SK-N-SH (cell line): Measurements from ENCODE around the gene FOCAD. TPM values are rescaled to one million over a fixed set of nuclear protein-coding genes. Genes with fewer than 3 reads are reported as not detected.

ENCODE experiments used
- CTCF ChIA-PET: fragments of 300-600, 350-600 bp; formaldehyde crosslinking; extraction: SDS; loops from one replicate; lab custom pipeline; 2021; lab: Yijun Ruan, JAX
- POLR2A ChIA-PET: fragments of 350-600 bp; sonication (Branson Sonifier 250); formaldehyde crosslinking; extraction: SDS; loops from one replicate; lab custom pipeline; 2020; ENCODE audit warnings: antibody characterized with exemption, inconsistent platforms; lab: Yijun Ruan, JAX
- DNase-seq: peaks from one replicate; pipeline ENCODE4 v3.0.0; 2012
- H2AFZ ChIP-seq: fragments of 200-600 bp; sonication (generic); 2 replicates; pipeline ENCODE4 v1.8.1; 2016; ENCODE audit warnings: antibody characterized with exemption, mild to moderate bottlenecking, low read depth
- H3F3A ChIP-seq: fragments of 200-600 bp; sonication (generic); replicated peaks from 2 replicates; pipeline ENCODE3; 2016; ENCODE audit warnings: antibody characterized with exemption, mild to moderate bottlenecking; ENCODE audit not compliant: insufficient read depth
- H3K27ac ChIP-seq, 2 experiments: fragments of 200-500 bp in 1 of 2; fragments of 200-600 bp in 1 of 2; sonication (Bioruptor generic) in 1 of 2; sonication (generic), shearing (Covaris generic) in 1 of 2; 2 replicates each; pipeline versions ENCODE4 v1.5.1 to v1.6.1; 2014 to 2016; ENCODE audit warnings: low read depth in 2 of 2, inconsistent platforms in 1 of 2, low read length in 1 of 2, mild to moderate bottlenecking in 1 of 2, mixed read lengths in 1 of 2
- H3K27me3 ChIP-seq: fragments of 200-600 bp; sonication (generic), shearing (Covaris generic); 2 replicates; pipeline ENCODE4 v1.6.1; 2016; ENCODE audit warnings: mixed run types; ENCODE audit not compliant: insufficient read depth
- H3K36me3 ChIP-seq, 2 experiments: fragments of 200-500 bp in 1 of 2; fragments of 200-600 bp in 1 of 2; sonication (Bioruptor generic) in 1 of 2; sonication (generic) in 1 of 2; replicated peaks in 1 of 2; 2 replicates each; pipeline versions ENCODE3 to v1.5.1; 2014 to 2016; ENCODE audit warnings: low read length in 1 of 2, mild to moderate bottlenecking in 1 of 2; ENCODE audit not compliant: insufficient read depth in 2 of 2, control insufficient read depth in 1 of 2
- H3K4me1 ChIP-seq, 2 experiments: fragments of 200-500 bp in 1 of 2; fragments of 200-600 bp in 1 of 2; sonication (Bioruptor generic) in 1 of 2; sonication (generic), shearing (Covaris generic) in 1 of 2; 2 replicates each; pipeline versions ENCODE4 v1.5.1 to v1.6.1; 2014 to 2016; ENCODE audit warnings: low read depth in 1 of 2, low read length in 1 of 2, mixed run types in 1 of 2; ENCODE audit not compliant: insufficient read depth in 2 of 2, control insufficient read depth in 1 of 2
- H3K4me2 ChIP-seq: fragments of 200-600 bp; sonication (generic), shearing (Covaris generic); 2 replicates; pipeline ENCODE4 v1.6.1; 2017; ENCODE audit warnings: mixed run types
- H3K4me3 ChIP-seq, 2 experiments: fragments of 200-500 bp in 1 of 2; fragments of 200-600 bp in 1 of 2; sonication (Bioruptor generic) in 1 of 2; sonication (generic), shearing (Covaris generic) in 1 of 2; 2 replicates each; pipeline versions ENCODE4 v1.5.1 to v1.8.1; 2014 to 2016; ENCODE audit warnings: low read depth in 2 of 2, inconsistent platforms in 1 of 2, low read length in 1 of 2, mild to moderate bottlenecking in 1 of 2, mixed read lengths in 1 of 2, moderate library complexity in 1 of 2
- H3K79me2 ChIP-seq: fragments of 200-600 bp; sonication (generic); 2 replicates; pipeline ENCODE4 v1.8.1; 2017; ENCODE audit warnings: mild to moderate bottlenecking; ENCODE audit not compliant: insufficient read depth
- H3K9ac ChIP-seq: fragments of 200-600 bp; sonication (generic); 2 replicates; pipeline ENCODE4 v1.6.1; 2017; ENCODE audit warnings: mixed run types
- H3K9me2 ChIP-seq: fragments of 200-600 bp; sonication (generic); 2 replicates; pipeline ENCODE4 v1.6.1; 2017; ENCODE audit warnings: mixed run types
- H3K9me3 ChIP-seq: fragments of 200-600 bp; sonication (generic); 2 replicates; pipeline ENCODE4 v1.6.1; 2017; ENCODE audit warnings: mixed run types, mild to moderate bottlenecking, moderate library complexity
- H4K20me1 ChIP-seq: fragments of 200-600 bp; sonication (generic); 2 replicates; pipeline ENCODE4 v1.6.1; 2017; ENCODE audit warnings: mild to moderate bottlenecking, mixed run types; ENCODE audit not compliant: insufficient read depth
- EZH2phosphoT487 ChIP-seq: fragments of 200-600 bp; sonication (generic); IDR thresholded peaks from 2 replicates; pipeline ENCODE4 v1.6.1; 2017; ENCODE audit warnings: low read depth, mixed run types, mild to moderate bottlenecking, antibody characterized with exemption, moderate library complexity, borderline replicate concordance
- GATA2 ChIP-seq: sonication (generic); formaldehyde crosslinking; IDR thresholded peaks from 2 replicates; pipeline ENCODE4 v1.5.0; 2020; ENCODE audit warnings: mild to moderate bottlenecking, missing genetic modification reagents
- IRF3 ChIP-seq: fragments of 150-350 bp; IDR thresholded peaks from 2 replicates; pipeline ENCODE4 v1.6.1; 2016; ENCODE audit warnings: mild to moderate bottlenecking, low read depth, low read length
- JUND ChIP-seq: IDR thresholded peaks from 2 replicates; pipeline ENCODE4 v1.4.0; 2012
- NRF1 ChIP-seq: IDR thresholded peaks from 2 replicates; pipeline ENCODE4 v1.6.1; 2012; ENCODE audit warnings: low read depth, mild to moderate bottlenecking, low read length
- RAD21 ChIP-seq: IDR thresholded peaks from 2 replicates; pipeline ENCODE4 v1.6.1; 2012; ENCODE audit warnings: mild to moderate bottlenecking, low read length
- RCOR1 ChIP-seq: fragments of 150-350 bp; IDR thresholded peaks from 2 replicates; pipeline ENCODE4 v1.6.1; 2017; ENCODE audit warnings: antibody characterized with exemption, low read length
- RFX5 ChIP-seq: IDR thresholded peaks from 2 replicates; pipeline ENCODE4 v1.6.1; 2012; ENCODE audit warnings: mild to moderate bottlenecking, improper control_type of control experiment, low read length
- RXRA ChIP-seq: IDR thresholded peaks from 2 replicates; pipeline ENCODE4 v1.4.0; 2012; ENCODE audit warnings: low read depth, mild to moderate bottlenecking, borderline replicate concordance
- SIN3A ChIP-seq: IDR thresholded peaks from 2 replicates; pipeline ENCODE4 v1.6.1; 2012; ENCODE audit warnings: low read depth, mild to moderate bottlenecking, low read length, moderate library complexity, borderline replicate concordance
- SMC3 ChIP-seq: IDR thresholded peaks from 2 replicates; pipeline ENCODE4 v1.6.1; 2012; ENCODE audit warnings: low read depth, low read length, improper control_type of control experiment
- TAF1 ChIP-seq: IDR thresholded peaks from 2 replicates; pipeline ENCODE4 v1.6.1; 2012; ENCODE audit warnings: low read depth, mild to moderate bottlenecking, low read length, moderate library complexity, borderline replicate concordance
- TCF12 ChIP-seq: IDR thresholded peaks from 2 replicates; pipeline ENCODE4 v1.4.0; 2012
- TEAD4 ChIP-seq: IDR thresholded peaks from 2 replicates; pipeline ENCODE4 v1.4.0; 2012; ENCODE audit warnings: mild to moderate bottlenecking, borderline replicate concordance; ENCODE audit not compliant: insufficient read depth
- YY1 ChIP-seq: IDR thresholded peaks from 2 replicates; pipeline ENCODE4 v1.4.0; 2012; ENCODE audit warnings: low read depth, mild to moderate bottlenecking
- WGBS: methylation state at CpG from one replicate; pipeline ENCODE4 v1.1.6; 2017; ENCODE audit warnings: low lambda C conversion rate; 5-methylcytosine and 5-hydroxymethylcytosine counted together
- polyA plus RNA-seq, 3 experiments: library from polyadenylated mRNA; depleted of rRNA; stranded (reverse); fragments of >200 nt; gene quantifications; 2 replicates each; pipeline ENCODE4 v1.2.3, GENCODE V29; 2012
- TF ChIP-seq, protein P1 (sequence below): IDR thresholded peaks from 2 replicates; pipeline ENCODE4 v1.4.0; 2012; ENCODE audit warnings: low read depth, borderline replicate concordance
- TF ChIP-seq, protein P2 (sequence below): fragments of 150-350 bp; IDR thresholded peaks from 2 replicates; pipeline ENCODE4 v1.6.1; 2017; ENCODE audit warnings: antibody characterized with exemption, low read length, low read depth, borderline replicate concordance

Gene FOCAD
- polyA plus RNA-seq, 1 of the 3 experiments (the other 2 are of a cell fraction): 15.8 TPM

GRCh38 chr9:20681467-20681866, 2.6 kb upstream of the FOCAD start:
- Histone ChIP-seq H3K9ac (no peak overlapping the region), H3K4me1 (peaks cover 8 to 14% of the 10 kb centered on the region in 2 experiments; a peak in 3 of 4 replicates), H3K27me3 (no peaks in the 10 kb centered on the region), H3K9me3 (no peaks in the 10 kb centered on the region), H2AFZ (no peak overlapping the region), H3K4me3 (no peak overlapping the region), H3K79me2 (peaks cover 14% of the 10 kb centered on the region), H3K4me2 (no peak overlapping the region), H3K27ac (no peak overlapping the region), H3F3A (peaks cover 25% of the 10 kb centered on the region), H3K36me3 (no peaks in the 10 kb centered on the region), H3K9me2 (no peaks in the 10 kb centered on the region), H4K20me1 (0 out of 2 replicates have a peak, but pooled peaks cover 7% of the 10 kb centered on the region)
- TF ChIP-seq RFX5: no peak
- TF ChIP-seq YY1: no peak
- TF ChIP-seq, protein P1, sequence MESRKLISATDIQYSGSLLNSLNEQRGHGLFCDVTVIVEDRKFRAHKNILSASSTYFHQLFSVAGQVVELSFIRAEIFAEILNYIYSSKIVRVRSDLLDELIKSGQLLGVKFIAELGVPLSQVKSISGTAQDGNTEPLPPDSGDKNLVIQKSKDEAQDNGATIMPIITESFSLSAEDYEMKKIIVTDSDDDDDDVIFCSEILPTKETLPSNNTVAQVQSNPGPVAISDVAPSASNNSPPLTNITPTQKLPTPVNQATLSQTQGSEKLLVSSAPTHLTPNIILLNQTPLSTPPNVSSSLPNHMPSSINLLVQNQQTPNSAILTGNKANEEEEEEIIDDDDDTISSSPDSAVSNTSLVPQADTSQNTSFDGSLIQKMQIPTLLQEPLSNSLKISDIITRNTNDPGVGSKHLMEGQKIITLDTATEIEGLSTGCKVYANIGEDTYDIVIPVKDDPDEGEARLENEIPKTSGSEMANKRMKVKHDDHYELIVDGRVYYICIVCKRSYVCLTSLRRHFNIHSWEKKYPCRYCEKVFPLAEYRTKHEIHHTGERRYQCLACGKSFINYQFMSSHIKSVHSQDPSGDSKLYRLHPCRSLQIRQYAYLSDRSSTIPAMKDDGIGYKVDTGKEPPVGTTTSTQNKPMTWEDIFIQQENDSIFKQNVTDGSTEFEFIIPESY: no peak
- TF ChIP-seq SMC3: no peak
- no peak for TF ChIP-seq IRF3
- TF ChIP-seq RAD21: no peak
- TF ChIP-seq RXRA: no peak
- no peak for TF ChIP-seq RCOR1
- TF ChIP-seq JUND: no peak
- no peak for TF ChIP-seq SIN3A
- no peak for TF ChIP-seq TAF1
- TF ChIP-seq TEAD4: no peak
- TF ChIP-seq GATA2: no peak
- TF ChIP-seq TCF12: no peak
- no peak for TF ChIP-seq NRF1
- TF ChIP-seq, protein P2, sequence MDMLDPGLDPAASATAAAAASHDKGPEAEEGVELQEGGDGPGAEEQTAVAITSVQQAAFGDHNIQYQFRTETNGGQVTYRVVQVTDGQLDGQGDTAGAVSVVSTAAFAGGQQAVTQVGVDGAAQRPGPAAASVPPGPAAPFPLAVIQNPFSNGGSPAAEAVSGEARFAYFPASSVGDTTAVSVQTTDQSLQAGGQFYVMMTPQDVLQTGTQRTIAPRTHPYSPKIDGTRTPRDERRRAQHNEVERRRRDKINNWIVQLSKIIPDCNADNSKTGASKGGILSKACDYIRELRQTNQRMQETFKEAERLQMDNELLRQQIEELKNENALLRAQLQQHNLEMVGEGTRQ: no peak
- TF ChIP-seq EZH2phosphoT487: no peak
- WGBS: 92% methylated on average over 2 of the region's 2 CpGs
- ChIA-PET POLR2A (no interaction called here), CTCF (no interaction called here)
- DNase-seq: no peak
